SU-DHL-6 (cell line): Measurements from ENCODE around the gene CDKN2AIPNL.

Experiments used
- H2AFZ ChIP-seq: fragments of 200-600 bp; sonication (generic); 2 replicates; pipeline ENCODE4 v1.6.1; 2014; ENCODE audit warnings: low read depth, mild to moderate bottlenecking, moderate library complexity, mixed read lengths, antibody characterized with exemption, low read length; ENCODE audit not compliant: severe bottlenecking
- H3F3A ChIP-seq: fragments of 200-600 bp; shearing (Covaris generic); 2 replicates; pipeline ENCODE4 v1.6.0; 2016; ENCODE audit warnings: antibody characterized with exemption, mild to moderate bottlenecking; ENCODE audit not compliant: insufficient read depth
- H3K27ac ChIP-seq: fragments of 200-600 bp; sonication (generic); 2 replicates; pipeline ENCODE4 v1.5.1; 2016; ENCODE audit warnings: low read depth, mild to moderate bottlenecking, low read length, moderate library complexity, mixed read lengths
- H3K27me3 ChIP-seq: fragments of 200-600 bp; sonication (generic), shearing (Covaris generic); 2 replicates; pipeline ENCODE4 v1.6.0; 2014; ENCODE audit warnings: mild to moderate bottlenecking, low read length
- H3K36me3 ChIP-seq: fragments of 200-600 bp; sonication (generic); 2 replicates; pipeline ENCODE4 v1.6.1; 2014; ENCODE audit warnings: mild to moderate bottlenecking, low read length, mixed read lengths
- H3K4me2 ChIP-seq: fragments of 300-600, 200-600 bp; shearing (Covaris generic), sonication (generic); 2 replicates; pipeline ENCODE4 v1.6.0; 2014; ENCODE audit warnings: low read length, low read depth, mild to moderate bottlenecking; ENCODE audit not compliant: poor library complexity, severe bottlenecking
- H3K4me3 ChIP-seq: fragments of 200-600 bp; sonication (generic); 2 replicates; pipeline ENCODE4 v1.5.1; 2014; ENCODE audit warnings: antibody characterized with exemption, low read length, mild to moderate bottlenecking, mixed read lengths; ENCODE audit not compliant: insufficient read depth, poor library complexity, severe bottlenecking
- H3K79me2 ChIP-seq: fragments of 200-600 bp; sonication (generic); 2 replicates; pipeline ENCODE4 v1.6.1; 2014; ENCODE audit warnings: mild to moderate bottlenecking, low read length, moderate library complexity; ENCODE audit not compliant: insufficient read depth
- H3K9ac ChIP-seq: fragments of 200-600 bp; sonication (generic); 2 replicates; pipeline ENCODE4 v1.7.0; 2014; ENCODE audit warnings: mild to moderate bottlenecking, low read length
- H3K9me2 ChIP-seq: fragments of 200-600 bp; sonication (generic); replicated peaks from 2 replicates; pipeline ENCODE4 v1.6.1; 2014; ENCODE audit warnings: low read length; ENCODE audit not compliant: insufficient read depth
- H3K9me3 ChIP-seq: fragments of 200-600 bp; sonication (generic); 2 replicates; pipeline ENCODE4 v1.6.1; 2014; ENCODE audit warnings: low read length, mixed read lengths; ENCODE audit not compliant: insufficient read depth
- H4K20me1 ChIP-seq: fragments of 200-600 bp; sonication (generic); 2 replicates; pipeline ENCODE4 v1.6.1; 2014; ENCODE audit warnings: low read depth, mild to moderate bottlenecking, antibody characterized with exemption, low read length, moderate library complexity, mixed read lengths
- CTCF ChIP-seq: fragments of 200-600 bp; sonication (generic); IDR thresholded peaks from one replicate; pipeline ENCODE4 v1.5.1; 2017; ENCODE audit warnings: antibody characterized with exemption, mild to moderate bottlenecking, low read length, moderate library complexity; ENCODE audit not compliant: insufficient read depth, poor library complexity, severe bottlenecking
- EZH2phosphoT487 ChIP-seq: fragments of 200-600 bp; sonication (generic), shearing (Covaris generic); conservative IDR thresholded peaks from 2 replicates; pipeline ENCODE4 v1.6.1; 2018; ENCODE audit warnings: mild to moderate bottlenecking, antibody characterized with exemption, low read length, moderate library complexity, mixed read lengths

The CDKN2AIPNL gene

GRCh38 chr5:134439210-134439654, 27.6 kb upstream of the CDKN2AIPNL start:
- H3F3A ChIP-seq = no peaks in the 10 kb centered on the region
- no peak overlapping the region for H3K4me2 ChIP-seq
- H3K36me3 ChIP-seq = no peaks in the 10 kb centered on the region
- TF ChIP-seq CTCF (no peak), EZH2phosphoT487 (no peak)
- no peaks in the 10 kb centered on the region for H3K79me2 ChIP-seq
- H3K9me3 ChIP-seq = no peaks in the 10 kb centered on the region
- no peak overlapping the region for H3K27ac ChIP-seq
- no peak overlapping the region for H3K4me3 ChIP-seq
- H3K9ac ChIP-seq = no peak overlapping the region
- no peaks in the 10 kb centered on the region for H4K20me1 ChIP-seq
- no peaks in the 10 kb centered on the region for H3K9me2 ChIP-seq
- H2AFZ ChIP-seq = no peak overlapping the region
- H3K27me3 ChIP-seq = no peaks in the 10 kb centered on the region

GRCh38 chr5:134438721-134439123, 27.0 kb upstream of the CDKN2AIPNL start:
- H3K4me2 ChIP-seq = no peak overlapping the region
- TF ChIP-seq EZH2phosphoT487 (no peak), CTCF (no peak)
- no peaks in the 10 kb centered on the region for H3F3A ChIP-seq
- H3K9me3 ChIP-seq = no peaks in the 10 kb centered on the region
- no peaks in the 10 kb centered on the region for H3K9me2 ChIP-seq
- no peaks in the 10 kb centered on the region for H3K27me3 ChIP-seq
- no peak overlapping the region for H3K4me3 ChIP-seq
- H4K20me1 ChIP-seq = no peaks in the 10 kb centered on the region
- H3K9ac ChIP-seq = no peak overlapping the region
- no peaks in the 10 kb centered on the region for H3K36me3 ChIP-seq
- no peaks in the 10 kb centered on the region for H3K79me2 ChIP-seq
- no peak overlapping the region for H2AFZ ChIP-seq
- no peak overlapping the region for H3K27ac ChIP-seq

- H3K9ac ChIP-seq = no peak overlapping the region
- no peak overlapping the region for H3K4me2 ChIP-seq
- TF ChIP-seq CTCF (no peak), EZH2phosphoT487 (no peak)
- H3K4me3 ChIP-seq = no peak overlapping the region
- H3F3A ChIP-seq = no peaks in the 10 kb centered on the region
- H3K9me2 ChIP-seq = no peaks in the 10 kb centered on the region
- no peaks in the 10 kb centered on the region for H3K36me3 ChIP-seq
- no peaks in the 10 kb centered on the region for H3K79me2 ChIP-seq
- no peaks in the 10 kb centered on the region for H4K20me1 ChIP-seq
- H3K9me3 ChIP-seq = no peaks in the 10 kb centered on the region
- H3K27ac ChIP-seq = no peak overlapping the region
- no peak overlapping the region for H2AFZ ChIP-seq
- no peaks in the 10 kb centered on the region for H3K27me3 ChIP-seq
These were observed 26.3 kb upstream of the CDKN2AIPNL start for GRCh38 chr5:134437847-134438581.
